SK-N-SH (cell line): ENCODE measurements around the gene PPIL4. TPM values are rescaled to one million over a fixed set of nuclear protein-coding genes. Genes with fewer than 3 reads are reported as not detected.

Experiments
- CTCF ChIA-PET: fragments of 300-600, 350-600 bp; formaldehyde crosslinking; extraction: SDS; loops from one replicate; lab custom pipeline; 2021; lab: Yijun Ruan, JAX
- POLR2A ChIA-PET: fragments of 350-600 bp; sonication (Branson Sonifier 250); formaldehyde crosslinking; extraction: SDS; loops from one replicate; lab custom pipeline; 2020; ENCODE audit warnings: antibody characterized with exemption, inconsistent platforms; lab: Yijun Ruan, JAX
- DNase-seq: peaks from one replicate; pipeline ENCODE4 v3.0.0; 2012
- H2AFZ ChIP-seq: fragments of 200-600 bp; sonication (generic); 2 replicates; pipeline ENCODE4 v1.8.1; 2016; ENCODE audit warnings: antibody characterized with exemption, mild to moderate bottlenecking, low read depth
- H3F3A ChIP-seq: fragments of 200-600 bp; sonication (generic); replicated peaks from 2 replicates; pipeline ENCODE3; 2016; ENCODE audit warnings: antibody characterized with exemption, mild to moderate bottlenecking; ENCODE audit not compliant: insufficient read depth
- H3K27ac ChIP-seq, 2 experiments: fragments of 200-500 bp in 1 of 2; fragments of 200-600 bp in 1 of 2; sonication (Bioruptor generic) in 1 of 2; sonication (generic), shearing (Covaris generic) in 1 of 2; 2 replicates each; pipeline versions ENCODE4 v1.5.1 to v1.6.1; 2014 to 2016; ENCODE audit warnings: low read depth in 2 of 2, inconsistent platforms in 1 of 2, low read length in 1 of 2, mild to moderate bottlenecking in 1 of 2, mixed read lengths in 1 of 2
- H3K27me3 ChIP-seq: fragments of 200-600 bp; sonication (generic), shearing (Covaris generic); 2 replicates; pipeline ENCODE4 v1.6.1; 2016; ENCODE audit warnings: mixed run types; ENCODE audit not compliant: insufficient read depth
- H3K36me3 ChIP-seq, 2 experiments: fragments of 200-500 bp in 1 of 2; fragments of 200-600 bp in 1 of 2; sonication (Bioruptor generic) in 1 of 2; sonication (generic) in 1 of 2; replicated peaks in 1 of 2; 2 replicates each; pipeline versions ENCODE3 to v1.5.1; 2014 to 2016; ENCODE audit warnings: low read length in 1 of 2, mild to moderate bottlenecking in 1 of 2; ENCODE audit not compliant: insufficient read depth in 2 of 2, control insufficient read depth in 1 of 2
- H3K4me1 ChIP-seq, 2 experiments: fragments of 200-500 bp in 1 of 2; fragments of 200-600 bp in 1 of 2; sonication (Bioruptor generic) in 1 of 2; sonication (generic), shearing (Covaris generic) in 1 of 2; 2 replicates each; pipeline versions ENCODE4 v1.5.1 to v1.6.1; 2014 to 2016; ENCODE audit warnings: low read depth in 1 of 2, low read length in 1 of 2, mixed run types in 1 of 2; ENCODE audit not compliant: insufficient read depth in 2 of 2, control insufficient read depth in 1 of 2
- H3K4me2 ChIP-seq: fragments of 200-600 bp; sonication (generic), shearing (Covaris generic); 2 replicates; pipeline ENCODE4 v1.6.1; 2017; ENCODE audit warnings: mixed run types
- H3K4me3 ChIP-seq, 2 experiments: fragments of 200-500 bp in 1 of 2; fragments of 200-600 bp in 1 of 2; sonication (Bioruptor generic) in 1 of 2; sonication (generic), shearing (Covaris generic) in 1 of 2; 2 replicates each; pipeline versions ENCODE4 v1.5.1 to v1.8.1; 2014 to 2016; ENCODE audit warnings: low read depth in 2 of 2, inconsistent platforms in 1 of 2, low read length in 1 of 2, mild to moderate bottlenecking in 1 of 2, mixed read lengths in 1 of 2, moderate library complexity in 1 of 2
- H3K79me2 ChIP-seq: fragments of 200-600 bp; sonication (generic); 2 replicates; pipeline ENCODE4 v1.8.1; 2017; ENCODE audit warnings: mild to moderate bottlenecking; ENCODE audit not compliant: insufficient read depth
- H3K9ac ChIP-seq: fragments of 200-600 bp; sonication (generic); 2 replicates; pipeline ENCODE4 v1.6.1; 2017; ENCODE audit warnings: mixed run types
- H3K9me2 ChIP-seq: fragments of 200-600 bp; sonication (generic); 2 replicates; pipeline ENCODE4 v1.6.1; 2017; ENCODE audit warnings: mixed run types
- H3K9me3 ChIP-seq: fragments of 200-600 bp; sonication (generic); 2 replicates; pipeline ENCODE4 v1.6.1; 2017; ENCODE audit warnings: mixed run types, mild to moderate bottlenecking, moderate library complexity
- H4K20me1 ChIP-seq: fragments of 200-600 bp; sonication (generic); 2 replicates; pipeline ENCODE4 v1.6.1; 2017; ENCODE audit warnings: mild to moderate bottlenecking, mixed run types; ENCODE audit not compliant: insufficient read depth
- CHD2 ChIP-seq: fragments of 150-350 bp; IDR thresholded peaks from 2 replicates; pipeline ENCODE4 v1.6.1; 2018; ENCODE audit warnings: low read length; ENCODE audit not compliant: partially characterized antibody
- ELF1 ChIP-seq: IDR thresholded peaks from 2 replicates; pipeline ENCODE4 v1.4.0; 2012
- EP300 ChIP-seq, 2 experiments: IDR thresholded peaks; 2 replicates each; pipeline versions ENCODE4 v1.4.0 to v1.6.1; 2012; ENCODE audit warnings: borderline replicate concordance in 1 of 2, low read depth in 1 of 2, low read length in 1 of 2
- EZH2phosphoT487 ChIP-seq: fragments of 200-600 bp; sonication (generic); IDR thresholded peaks from 2 replicates; pipeline ENCODE4 v1.6.1; 2017; ENCODE audit warnings: low read depth, mixed run types, mild to moderate bottlenecking, antibody characterized with exemption, moderate library complexity, borderline replicate concordance
- FOSL2 ChIP-seq: IDR thresholded peaks from 2 replicates; pipeline ENCODE4 v1.4.0; 2012; ENCODE audit warnings: low read depth, mild to moderate bottlenecking, moderate library complexity, borderline replicate concordance
- FOXM1 ChIP-seq: IDR thresholded peaks from 2 replicates; pipeline ENCODE4 v1.4.0; 2012; ENCODE audit warnings: low read depth, mild to moderate bottlenecking
- IRF3 ChIP-seq: fragments of 150-350 bp; IDR thresholded peaks from 2 replicates; pipeline ENCODE4 v1.6.1; 2016; ENCODE audit warnings: mild to moderate bottlenecking, low read depth, low read length
- MXI1 ChIP-seq: IDR thresholded peaks from 2 replicates; pipeline ENCODE4 v1.6.1; 2012; ENCODE audit warnings: mild to moderate bottlenecking, low read depth, low read length, improper control_type of control experiment
- NFIC ChIP-seq: IDR thresholded peaks from 2 replicates; pipeline ENCODE4 v1.4.0; 2012; ENCODE audit warnings: borderline replicate concordance
- RAD21 ChIP-seq: IDR thresholded peaks from 2 replicates; pipeline ENCODE4 v1.6.1; 2012; ENCODE audit warnings: mild to moderate bottlenecking, low read length
- RCOR1 ChIP-seq: fragments of 150-350 bp; IDR thresholded peaks from 2 replicates; pipeline ENCODE4 v1.6.1; 2017; ENCODE audit warnings: antibody characterized with exemption, low read length
- RXRA ChIP-seq: IDR thresholded peaks from 2 replicates; pipeline ENCODE4 v1.4.0; 2012; ENCODE audit warnings: low read depth, mild to moderate bottlenecking, borderline replicate concordance
- SIN3A ChIP-seq: IDR thresholded peaks from 2 replicates; pipeline ENCODE4 v1.6.1; 2012; ENCODE audit warnings: low read depth, mild to moderate bottlenecking, low read length, moderate library complexity, borderline replicate concordance
- TAF1 ChIP-seq: IDR thresholded peaks from 2 replicates; pipeline ENCODE4 v1.6.1; 2012; ENCODE audit warnings: low read depth, mild to moderate bottlenecking, low read length, moderate library complexity, borderline replicate concordance
- WGBS: methylation state at CpG from one replicate; pipeline ENCODE4 v1.1.6; 2017; ENCODE audit warnings: low lambda C conversion rate; 5-methylcytosine and 5-hydroxymethylcytosine counted together
- polyA plus RNA-seq, 3 experiments: library from polyadenylated mRNA; depleted of rRNA; stranded (reverse); fragments of >200 nt; gene quantifications; 2 replicates each; pipeline ENCODE4 v1.2.3, GENCODE V29; 2012
- TF ChIP-seq, protein P1 (sequence below): fragments of 150-350 bp; IDR thresholded peaks from 2 replicates; pipeline ENCODE4 v1.6.1; 2017; ENCODE audit warnings: antibody characterized with exemption, low read length, low read depth, borderline replicate concordance
- TF ChIP-seq, protein P2 (sequence below): IDR thresholded peaks from 2 replicates; pipeline ENCODE4 v1.4.0; 2012; ENCODE audit warnings: low read depth
- TF ChIP-seq, protein P3 (sequence below): fragments of 200-600 bp; sonication (generic); IDR thresholded peaks from 2 replicates; pipeline ENCODE4 v1.6.1; 2017; ENCODE audit warnings: antibody characterized with exemption, mild to moderate bottlenecking, moderate library complexity
- TF ChIP-seq, protein P4 (sequence below): IDR thresholded peaks from 2 replicates; pipeline ENCODE4; 2012

Gene PPIL4
- polyA plus RNA-seq, 1 of the 3 experiments (the other 2 are of a cell fraction), result 3.3 TPM

DNA sequence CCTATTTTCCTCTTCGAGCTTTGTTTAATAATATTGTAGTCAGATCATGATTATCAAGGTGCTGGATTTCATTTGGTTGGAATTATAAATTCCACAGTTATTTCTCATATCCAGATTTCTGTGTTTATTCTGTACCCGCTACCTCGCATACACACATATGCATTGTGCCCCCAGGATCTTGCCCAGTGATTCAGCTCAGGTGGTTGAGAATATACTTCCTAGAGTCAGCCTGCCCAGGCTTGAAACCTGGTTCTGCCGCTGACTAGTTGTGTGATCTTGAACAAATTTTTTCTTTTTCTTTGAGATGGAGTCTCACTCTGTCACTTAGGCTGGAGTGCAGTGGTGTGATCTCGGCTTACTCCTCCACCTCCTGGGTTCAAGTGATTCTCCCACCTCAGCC, 35.0 kb upstream of the PPIL4 start:
- Histone ChIP-seq H4K20me1 (no peaks in the 10 kb centered on the region), H3K36me3 (peaks cover 18 to 22% of the 10 kb centered on the region in 2 experiments), H3K27ac (no peak overlapping the region), H3K27me3 (no peaks in the 10 kb centered on the region), H3K4me1 (no peaks in the 10 kb centered on the region), H3K4me2 (no peak overlapping the region), H2AFZ (no peak overlapping the region), H3K79me2 (peaks cover 6% of the 10 kb centered on the region; the same call in 1 of the 2 replicates), H3K4me3 (no peak overlapping the region), H3K9ac (no peak overlapping the region), H3F3A (peaks cover 3% of the 10 kb centered on the region), H3K9me3 (no peaks in the 10 kb centered on the region), H3K9me2 (no peaks in the 10 kb centered on the region)
- CTCF ChIA-PET, result interaction anchor here (0.6 to 1.8 kb wide), 2 partner anchors 8 to 10 kb away, joined by 3 to 4 read pairs; no protein-coding TSS in a partner anchor
- WGBS, result 99% methylated on average over 5 of the region's 5 CpGs
- no peak for DNase-seq
- POLR2A ChIA-PET, result no interaction called here
- no peak for TF ChIP-seq CHD2
- no peak for TF ChIP-seq FOXM1
- no peak for TF ChIP-seq RAD21
- TF ChIP-seq, protein P1, sequence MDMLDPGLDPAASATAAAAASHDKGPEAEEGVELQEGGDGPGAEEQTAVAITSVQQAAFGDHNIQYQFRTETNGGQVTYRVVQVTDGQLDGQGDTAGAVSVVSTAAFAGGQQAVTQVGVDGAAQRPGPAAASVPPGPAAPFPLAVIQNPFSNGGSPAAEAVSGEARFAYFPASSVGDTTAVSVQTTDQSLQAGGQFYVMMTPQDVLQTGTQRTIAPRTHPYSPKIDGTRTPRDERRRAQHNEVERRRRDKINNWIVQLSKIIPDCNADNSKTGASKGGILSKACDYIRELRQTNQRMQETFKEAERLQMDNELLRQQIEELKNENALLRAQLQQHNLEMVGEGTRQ, result no peak
- TF ChIP-seq, protein P2, sequence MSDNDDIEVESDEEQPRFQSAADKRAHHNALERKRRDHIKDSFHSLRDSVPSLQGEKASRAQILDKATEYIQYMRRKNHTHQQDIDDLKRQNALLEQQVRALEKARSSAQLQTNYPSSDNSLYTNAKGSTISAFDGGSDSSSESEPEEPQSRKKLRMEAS, result no peak
- no peak for TF ChIP-seq EP300 (IDR thresholded peaks at IDR 0.05; ENCODE audit: borderline replicate concordance in 1 of 2, low read depth in 1 of 2, low read length in 1 of 2)
- TF ChIP-seq, all 33 proteins: peak for 0

GRCh38 chr6:149567945-149568585, 22.2 kb upstream of the PPIL4 start:
- H3K9me2 ChIP-seq, result no peaks in the 10 kb centered on the region
- H2AFZ ChIP-seq, result no peak overlapping the region
- CTCF ChIA-PET, result no interaction called here
- H3K4me3 ChIP-seq, result no peak overlapping the region
- H4K20me1 ChIP-seq, result peaks cover 18% of the 10 kb centered on the region
- H3F3A ChIP-seq, result peaks cover 18% of the 10 kb centered on the region
- no peaks in the 10 kb centered on the region for H3K27me3 ChIP-seq
- peaks cover 2 to 4% of the 10 kb centered on the region in 2 experiments; a peak in 3 of 4 replicates for H3K4me1 ChIP-seq
- POLR2A ChIA-PET, result no interaction called here
- no peaks in the 10 kb centered on the region for H3K9me3 ChIP-seq
- no peak overlapping the region for H3K27ac ChIP-seq
- peaks cover 60% of the 10 kb centered on the region for H3K79me2 ChIP-seq
- WGBS, result 95% methylated on average over 7 of the region's 7 CpGs
- TF ChIP-seq EZH2phosphoT487, result no peak
- TF ChIP-seq, protein P3, sequence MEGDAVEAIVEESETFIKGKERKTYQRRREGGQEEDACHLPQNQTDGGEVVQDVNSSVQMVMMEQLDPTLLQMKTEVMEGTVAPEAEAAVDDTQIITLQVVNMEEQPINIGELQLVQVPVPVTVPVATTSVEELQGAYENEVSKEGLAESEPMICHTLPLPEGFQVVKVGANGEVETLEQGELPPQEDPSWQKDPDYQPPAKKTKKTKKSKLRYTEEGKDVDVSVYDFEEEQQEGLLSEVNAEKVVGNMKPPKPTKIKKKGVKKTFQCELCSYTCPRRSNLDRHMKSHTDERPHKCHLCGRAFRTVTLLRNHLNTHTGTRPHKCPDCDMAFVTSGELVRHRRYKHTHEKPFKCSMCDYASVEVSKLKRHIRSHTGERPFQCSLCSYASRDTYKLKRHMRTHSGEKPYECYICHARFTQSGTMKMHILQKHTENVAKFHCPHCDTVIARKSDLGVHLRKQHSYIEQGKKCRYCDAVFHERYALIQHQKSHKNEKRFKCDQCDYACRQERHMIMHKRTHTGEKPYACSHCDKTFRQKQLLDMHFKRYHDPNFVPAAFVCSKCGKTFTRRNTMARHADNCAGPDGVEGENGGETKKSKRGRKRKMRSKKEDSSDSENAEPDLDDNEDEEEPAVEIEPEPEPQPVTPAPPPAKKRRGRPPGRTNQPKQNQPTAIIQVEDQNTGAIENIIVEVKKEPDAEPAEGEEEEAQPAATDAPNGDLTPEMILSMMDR, result no peak
- no peak for TF ChIP-seq IRF3
- TF ChIP-seq TAF1, result no peak
- no peak for TF ChIP-seq NFIC
- no peak for TF ChIP-seq FOSL2
- TF ChIP-seq ELF1, result no peak
- TF ChIP-seq, protein P4, sequence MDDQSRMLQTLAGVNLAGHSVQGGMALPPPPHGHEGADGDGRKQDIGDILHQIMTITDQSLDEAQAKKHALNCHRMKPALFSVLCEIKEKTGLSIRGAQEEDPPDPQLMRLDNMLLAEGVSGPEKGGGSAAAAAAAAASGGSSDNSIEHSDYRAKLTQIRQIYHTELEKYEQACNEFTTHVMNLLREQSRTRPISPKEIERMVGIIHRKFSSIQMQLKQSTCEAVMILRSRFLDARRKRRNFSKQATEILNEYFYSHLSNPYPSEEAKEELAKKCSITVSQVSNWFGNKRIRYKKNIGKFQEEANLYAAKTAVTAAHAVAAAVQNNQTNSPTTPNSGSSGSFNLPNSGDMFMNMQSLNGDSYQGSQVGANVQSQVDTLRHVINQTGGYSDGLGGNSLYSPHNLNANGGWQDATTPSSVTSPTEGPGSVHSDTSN, result no peak
- no peak for TF ChIP-seq RCOR1
- TF ChIP-seq MXI1, result no peak
- no peak for TF ChIP-seq SIN3A
- TF ChIP-seq RXRA, result no peak
- H3K9ac ChIP-seq, result no peak overlapping the region
- peak overlapping the region; percentile 87; the same call in 1 of the 2 replicates for H3K4me2 ChIP-seq
- no peak for DNase-seq
- peaks cover 0 to 3% of the 10 kb centered on the region in 2 experiments for H3K36me3 ChIP-seq
